ENCODE data around the gene TMCC3.

DNA sequence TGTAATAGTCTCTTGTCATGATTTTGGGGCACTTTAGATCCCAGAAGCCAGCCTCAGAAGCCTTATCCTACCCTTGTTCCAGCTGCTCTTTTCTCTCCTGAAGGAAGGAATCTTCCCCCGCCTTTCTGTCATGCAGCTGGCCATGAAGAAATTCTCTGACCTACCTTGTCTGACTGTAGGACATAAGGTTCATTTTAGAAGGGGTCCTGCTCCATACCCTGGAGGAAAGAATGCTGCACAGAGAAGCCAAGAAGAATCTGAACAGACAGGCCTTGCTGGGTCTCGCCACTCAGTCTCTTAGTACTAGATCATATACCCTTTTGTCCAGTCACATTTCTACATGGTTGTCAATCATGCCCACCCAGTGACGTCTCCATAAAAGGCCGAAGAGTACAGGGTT, 6.2 kb upstream of the TMCC3 start:
- TF ChIP-seq CTCF (IDR thresholded peaks at IDR 0.05; ENCODE audit: low read length) (no peak), EZH2 (IDR thresholded peaks at IDR 0.05; ENCODE audit: borderline replicate concordance, low read length) (no peak)

All from OCI-LY1 (cell line).